IPS-15b (cell line): Measurements from ENCODE around the gene WASHC4.
"Not testable (repeated sequence)": the region's sequence is repeated elsewhere in the genome, so short reads cannot be mapped to it uniquely, and the experiment has no call there.

Experiments used
- H3K27me3 ChIP-seq: one replicate; pipeline ENCODE4 v1.6.1; 2013; ENCODE audit warnings: low read length; ENCODE audit not compliant: control insufficient read depth, insufficient read depth
- H3K36me3 ChIP-seq: one replicate; pipeline ENCODE4 v1.6.1; 2013; ENCODE audit warnings: low read length; ENCODE audit not compliant: control insufficient read depth, insufficient read depth
- H3K4me1 ChIP-seq: one replicate; pipeline ENCODE4 v1.6.1; 2013; ENCODE audit warnings: mild to moderate bottlenecking, low read length; ENCODE audit not compliant: control insufficient read depth, insufficient read depth
- H3K4me3 ChIP-seq: one replicate; pipeline ENCODE4 v1.5.1; 2013; ENCODE audit warnings: low read depth, low read length
- H3K9ac ChIP-seq: one replicate; pipeline ENCODE4 v1.6.1; 2013; ENCODE audit warnings: low read depth, mild to moderate bottlenecking, low read length
- H3K9me3 ChIP-seq: one replicate; pipeline ENCODE4 v1.6.1; 2013; ENCODE audit warnings: mild to moderate bottlenecking, low read length; ENCODE audit not compliant: control insufficient read depth, insufficient read depth

WASHC4 gene

DNA sequence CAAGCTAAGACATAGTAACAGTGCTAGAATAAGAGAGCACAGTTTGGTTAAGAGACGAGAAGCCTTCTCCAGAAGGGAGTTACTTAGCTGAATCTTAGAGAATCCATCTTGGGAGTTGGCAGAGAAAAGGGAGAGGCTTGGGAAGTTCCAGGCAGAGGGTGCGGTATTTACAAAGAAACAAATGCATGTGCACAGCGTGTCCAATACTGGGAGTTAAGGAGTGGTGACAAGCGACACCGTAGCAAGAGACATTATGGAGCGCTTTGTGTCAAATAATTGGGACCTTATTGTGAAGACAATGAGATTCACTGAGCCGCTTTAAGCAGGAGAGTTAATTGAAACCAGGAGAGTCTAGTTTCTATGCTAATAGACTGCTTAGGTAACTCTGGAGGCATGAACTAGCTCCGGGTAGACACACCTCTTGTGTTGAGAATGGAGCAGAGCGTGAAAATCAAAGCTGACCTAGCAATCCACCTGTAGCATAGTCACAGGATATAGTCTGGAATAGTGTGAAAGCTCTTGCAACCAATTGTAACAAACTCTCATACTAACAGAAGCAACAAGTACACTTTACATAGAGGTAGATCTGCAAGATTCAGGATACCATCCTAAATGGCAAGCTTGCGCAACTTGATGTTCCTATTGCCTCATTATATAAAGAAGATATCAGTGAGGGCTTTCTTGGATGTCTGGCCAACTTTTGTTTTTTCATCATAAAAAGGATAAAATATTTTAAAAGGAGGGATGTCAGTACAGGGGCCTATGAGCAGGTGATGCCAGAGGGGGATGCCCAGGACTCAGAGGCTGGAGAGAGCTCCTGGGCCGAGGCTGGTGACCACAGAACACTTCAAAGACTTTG, 28.6 kb upstream of the WASHC4 start:
- peaks cover 6% of the 10 kb centered on the region for H3K4me1 ChIP-seq
- H3K36me3 ChIP-seq, result no peaks in the 10 kb centered on the region
- peaks cover 9% of the 10 kb centered on the region for H3K27me3 ChIP-seq
- no peak overlapping the region for H3K9ac ChIP-seq
- H3K9me3 ChIP-seq, result no peaks in the 10 kb centered on the region
- no peak overlapping the region for H3K4me3 ChIP-seq

- no peaks in the 10 kb centered on the region for H3K36me3 ChIP-seq
- H3K27me3 ChIP-seq, result peaks cover 9% of the 10 kb centered on the region
- H3K4me3 ChIP-seq, result peak overlapping the region; percentile 84
- H3K9ac ChIP-seq, result no peak overlapping the region
- H3K9me3 ChIP-seq, result no peaks in the 10 kb centered on the region
- H3K4me1 ChIP-seq, result peaks cover 6% of the 10 kb centered on the region
Measured at GRCh38 chr12:105083031-105083430, 24.5 kb upstream of the WASHC4 start.

GRCh38 chr12:105083551-105084105, 23.9 kb upstream of the WASHC4 start:
- Histone ChIP-seq H3K9ac (peak overlapping the region; percentile 62), H3K4me3 (peak overlapping the region; percentile 84), H3K9me3 (no peaks in the 10 kb centered on the region), H3K27me3 (peaks cover 9% of the 10 kb centered on the region), H3K36me3 (no peaks in the 10 kb centered on the region), H3K4me1 (peaks cover 6% of the 10 kb centered on the region)

DNA sequence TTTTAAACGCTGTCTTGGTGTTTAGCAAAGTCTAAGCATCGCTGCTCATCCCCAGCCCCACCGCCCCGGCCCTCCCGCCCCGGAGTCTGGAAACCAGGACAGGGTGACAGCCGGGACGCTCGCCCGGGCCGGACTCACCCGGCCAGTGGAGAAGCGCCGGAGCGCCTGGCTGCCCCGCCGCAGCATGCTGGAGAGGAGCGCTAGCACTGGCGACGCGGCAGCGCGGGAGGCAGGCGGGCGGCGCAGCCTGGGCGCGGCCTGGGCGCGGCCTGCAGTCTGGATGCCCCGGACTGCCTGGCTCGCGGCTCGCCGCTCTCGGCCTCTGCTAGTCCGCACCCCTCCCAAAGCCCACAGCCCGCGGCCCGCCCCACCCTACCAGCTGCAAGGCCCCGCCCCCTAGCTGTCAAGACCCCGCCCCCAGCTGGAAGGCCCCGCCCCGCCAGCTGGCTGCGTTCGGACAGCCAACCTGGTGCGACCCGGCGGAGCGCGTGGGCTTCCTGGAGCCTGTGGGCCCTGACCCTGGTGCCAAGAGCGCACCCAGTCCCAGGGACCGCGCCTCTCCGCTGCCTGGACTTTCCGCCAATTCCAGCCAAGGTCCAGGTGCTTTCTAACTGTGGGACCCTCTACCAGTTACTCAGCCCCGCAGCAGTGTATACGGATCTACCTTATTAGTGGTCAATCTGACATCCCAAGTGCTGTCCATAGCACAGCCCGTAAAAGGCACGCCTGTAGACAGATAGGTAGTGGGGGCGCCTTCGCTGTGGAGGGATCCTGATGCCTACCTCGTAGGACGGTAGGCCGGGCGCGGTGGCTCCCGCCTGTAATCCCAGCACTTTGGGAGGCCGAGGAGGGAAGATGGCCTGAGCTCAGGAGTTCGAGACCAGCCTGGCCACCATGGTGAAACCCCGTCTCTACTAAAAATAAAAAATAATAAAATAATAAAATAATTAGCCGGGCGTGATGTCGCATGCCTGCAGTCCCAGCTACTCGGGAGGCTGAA, 23.0 kb upstream of the WASHC4 start, which contains the start of gene ALDH1L2:
Gene ALDH1L2, minus strand, starts transcription at position 208 of the 1,000 bp plus-strand sequence. Its CDS starts 22 bp downstream, at position 186.
- H3K4me1 ChIP-seq, result peaks cover 7% of the 10 kb centered on the region
- H3K9me3 ChIP-seq, result no peaks in the 10 kb centered on the region
- H3K36me3 ChIP-seq, result no peaks in the 10 kb centered on the region
- H3K27me3 ChIP-seq, result peaks cover 9% of the 10 kb centered on the region
- H3K9ac ChIP-seq, result peak within 1 kb of the TSS; percentile 62
- peak within 1 kb of the TSS; percentile 84 for H3K4me3 ChIP-seq

GRCh38 chr12:105085501-105085900, 22.0 kb upstream of the WASHC4 start:
- Histone ChIP-seq H3K4me1 (peaks cover 12% of the 10 kb centered on the region), H3K9me3 (no peaks in the 10 kb centered on the region), H3K4me3 (no peak overlapping the region), H3K36me3 (no peaks in the 10 kb centered on the region), H3K27me3 (peaks cover 9% of the 10 kb centered on the region), H3K9ac (no peak overlapping the region)

- no peaks in the 10 kb centered on the region for H3K9me3 ChIP-seq
- no peak overlapping the region for H3K4me3 ChIP-seq
- H3K9ac ChIP-seq, result no peak overlapping the region
- no peaks in the 10 kb centered on the region for H3K27me3 ChIP-seq
- peaks cover 22% of the 10 kb centered on the region for H3K4me1 ChIP-seq
- no peaks in the 10 kb centered on the region for H3K36me3 ChIP-seq
Measured at GRCh38 chr12:105089817-105090216, 17.7 kb upstream of the WASHC4 start.

DNA sequence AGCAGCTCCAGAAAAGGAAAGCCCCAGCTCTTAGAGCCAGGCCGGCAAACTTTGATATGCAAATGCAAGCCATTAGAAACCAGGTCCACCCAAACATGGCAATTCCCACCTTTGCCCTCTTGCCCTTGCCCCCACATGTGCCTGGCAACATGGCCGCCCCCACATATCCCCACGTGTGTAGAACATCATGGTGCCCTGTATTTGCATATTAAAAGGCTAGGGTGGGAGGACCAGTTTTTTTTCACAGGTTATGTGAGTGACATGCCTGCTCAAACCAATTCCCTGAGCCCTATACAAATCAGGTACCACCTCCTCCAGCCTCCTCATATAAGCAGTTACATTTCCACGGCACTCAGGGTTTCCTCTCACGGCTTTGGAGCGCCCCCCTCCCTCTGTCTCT, 17.2 kb upstream of the WASHC4 start:
- no peaks in the 10 kb centered on the region for H3K36me3 ChIP-seq
- H3K9me3 ChIP-seq, result peaks cover 3% of the 10 kb centered on the region
- H3K27me3 ChIP-seq, result no peaks in the 10 kb centered on the region
- H3K9ac ChIP-seq, result no peak overlapping the region
- H3K4me3 ChIP-seq, result no peak overlapping the region
- H3K4me1 ChIP-seq, result peaks cover 22% of the 10 kb centered on the region

DNA sequence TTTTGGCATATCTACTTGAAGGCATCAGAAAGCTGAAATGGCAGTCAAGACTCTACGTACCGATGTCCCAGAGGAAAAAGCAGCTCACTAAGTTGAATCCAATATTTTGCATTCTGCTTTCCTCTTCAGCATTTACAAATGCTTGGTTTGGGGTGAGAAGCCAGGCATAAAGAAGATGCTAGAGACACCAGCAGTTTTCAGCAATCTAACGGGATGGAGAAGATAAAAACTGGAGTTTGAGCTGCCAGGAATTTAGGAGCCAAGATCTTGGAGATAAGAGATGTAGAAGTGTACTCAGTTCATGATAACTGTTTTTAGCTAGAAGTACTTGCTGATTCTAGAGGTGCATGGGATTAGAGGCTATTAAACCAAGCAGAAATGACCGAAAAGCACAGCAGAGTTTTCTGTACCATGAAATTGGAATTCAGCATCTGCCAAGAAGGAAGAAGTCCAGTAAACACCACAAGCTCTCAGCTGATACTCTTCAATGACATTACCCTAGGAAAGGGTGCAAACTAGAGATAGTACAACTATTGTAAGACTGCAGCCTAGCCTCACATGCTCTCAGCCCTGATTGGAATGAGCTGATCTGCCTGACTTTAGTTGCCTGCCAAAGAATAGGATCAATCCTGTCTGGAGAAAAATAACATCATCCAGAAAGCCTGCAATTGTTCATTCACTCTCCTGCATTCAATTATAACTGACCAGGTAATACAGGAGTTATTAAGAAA, 15.9 kb upstream of the WASHC4 start:
- Histone ChIP-seq H3K9me3 (peaks cover 3% of the 10 kb centered on the region), H3K9ac (peak overlapping the region; percentile 10), H3K4me1 (peaks cover 22% of the 10 kb centered on the region), H3K4me3 (peak overlapping the region; percentile 31), H3K27me3 (no peaks in the 10 kb centered on the region), H3K36me3 (no peaks in the 10 kb centered on the region)

DNA sequence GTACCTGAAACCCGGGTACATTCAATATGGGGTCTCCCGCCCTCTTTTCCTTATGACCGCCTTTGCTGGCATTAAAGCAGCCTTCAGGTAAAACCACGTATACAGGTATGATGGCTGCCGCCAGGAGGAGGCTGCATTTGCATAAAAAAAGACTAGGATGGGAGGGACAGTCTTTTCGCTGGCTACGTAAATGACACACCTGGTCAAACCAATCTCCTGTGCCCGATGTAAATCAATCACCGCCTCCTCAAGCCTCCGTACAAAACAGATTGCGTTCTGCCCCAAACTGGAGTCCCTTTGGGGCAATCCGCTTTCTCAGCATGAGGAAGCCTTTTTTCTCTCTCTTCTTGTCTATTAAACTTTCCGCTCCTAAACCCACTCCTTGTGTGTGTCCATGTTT, 15.2 kb upstream of the WASHC4 start:
- H3K27me3 ChIP-seq, result no peaks in the 10 kb centered on the region
- H3K36me3 ChIP-seq, result no peaks in the 10 kb centered on the region
- H3K9me3 ChIP-seq, result peaks cover 3% of the 10 kb centered on the region
- H3K9ac ChIP-seq, result peak overlapping the region; percentile 39
- H3K4me1 ChIP-seq, result peaks cover 22% of the 10 kb centered on the region
- peak overlapping the region; percentile 31 for H3K4me3 ChIP-seq

- not testable (repeated sequence) for H3K27me3 ChIP-seq, H3K9me3 ChIP-seq, H3K4me3 ChIP-seq, H3K36me3 ChIP-seq, H3K9ac ChIP-seq
- H3K4me1 ChIP-seq, result peaks cover 16% of the 10 kb centered on the region
Measured at GRCh38 chr12:105095338-105095737, 12.2 kb upstream of the WASHC4 start.

- H3K36me3 ChIP-seq, result no peaks in the 10 kb centered on the region
- H3K9ac ChIP-seq, result no peak overlapping the region
- no peaks in the 10 kb centered on the region for H3K27me3 ChIP-seq
- peaks cover 3% of the 10 kb centered on the region for H3K9me3 ChIP-seq
- H3K4me1 ChIP-seq, result no peaks in the 10 kb centered on the region
- no peak overlapping the region for H3K4me3 ChIP-seq
Measured at GRCh38 chr12:105099356-105099755, 8.2 kb upstream of the WASHC4 start.
